HG03432 (cell line): Measurements from ENCODE around the gene MYH13.

Experiments used
- ATAC-seq: cut with Tn5 transposase; IDR thresholded peaks from one replicate; pipeline ENCODE4 v1.9.1; 2021; ENCODE audit warnings: mild to moderate bottlenecking, moderate library complexity; ENCODE audit not compliant: unreplicated experiment

The MYH13 gene

DNA sequence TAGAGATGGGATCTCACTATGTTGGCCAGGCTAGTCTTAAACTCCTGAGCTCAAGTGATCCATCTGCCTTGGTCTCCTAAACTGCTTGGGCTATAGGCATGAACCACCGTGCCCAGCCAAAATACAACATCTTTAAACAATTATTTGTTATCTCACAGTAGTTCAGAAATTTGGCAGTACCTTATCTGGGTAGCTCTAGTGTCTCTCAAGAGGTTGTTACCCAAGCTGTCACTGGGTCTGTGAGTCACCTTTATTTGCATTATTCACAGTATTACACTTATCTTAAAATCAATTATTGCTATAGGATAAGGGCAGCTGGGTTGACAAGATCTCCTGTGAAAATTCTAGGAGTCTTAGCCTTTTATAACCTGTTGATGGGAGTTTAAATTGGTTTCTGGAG, 110.4 kb downstream of the MYH13 start:
- ATAC-seq = no peak

DNA sequence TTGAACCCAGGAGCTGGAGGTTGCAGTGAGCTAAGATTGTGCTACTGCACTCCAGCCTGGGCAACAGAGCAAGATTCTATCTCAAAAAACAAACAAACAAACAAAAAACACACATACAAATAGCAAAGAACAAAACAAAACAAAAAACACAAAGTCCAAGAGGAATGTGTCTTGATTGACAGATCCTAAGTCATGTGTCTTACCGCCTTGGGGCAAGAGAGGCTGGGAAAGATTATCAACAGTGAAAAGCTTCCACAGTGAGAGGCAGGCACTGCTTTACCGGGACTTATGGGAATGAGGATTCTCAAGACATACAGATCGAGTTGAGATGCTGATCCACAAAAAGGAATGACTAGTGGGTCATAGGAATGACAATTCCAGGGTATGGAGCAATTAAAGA, 111.7 kb downstream of the MYH13 start:
- no peak for ATAC-seq

DNA sequence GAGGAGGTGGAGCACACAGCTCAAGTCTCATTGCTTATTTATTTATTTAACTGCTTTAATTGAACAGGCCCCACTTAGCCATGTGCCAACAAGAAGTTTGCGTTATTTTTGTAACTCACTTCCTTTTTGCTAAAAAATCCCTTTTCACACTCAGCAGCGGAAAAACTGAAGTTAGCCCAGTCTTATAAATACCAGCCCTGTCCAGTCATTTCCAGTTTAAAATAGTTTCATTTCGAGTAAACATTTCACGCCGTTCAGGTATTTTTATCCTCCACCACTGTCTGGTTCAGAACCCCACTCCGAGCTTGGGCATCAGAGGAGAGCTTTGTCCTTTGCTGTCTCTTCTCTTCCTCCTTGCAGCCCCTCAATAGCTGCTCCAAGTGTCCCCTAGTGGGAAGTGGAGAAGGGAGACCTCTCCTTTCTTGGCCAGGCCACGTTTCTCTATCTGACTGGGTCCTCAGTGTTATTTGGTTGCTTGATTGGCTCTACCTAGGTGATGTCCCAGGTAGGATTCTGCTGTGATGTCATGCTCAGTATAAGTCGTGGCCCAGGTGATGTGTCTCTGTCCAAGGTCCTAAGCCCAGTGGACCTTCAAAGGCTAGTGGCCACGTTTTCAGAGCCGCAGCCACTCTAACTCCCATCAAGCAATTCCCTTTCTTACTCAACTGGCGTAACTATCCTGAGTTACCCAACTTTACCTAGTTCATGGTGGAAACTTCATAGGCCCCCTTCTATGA, 121.4 kb downstream of the MYH13 start:
- ATAC-seq = peak; percentile 93
